HG03095 (cell line): ENCODE data around the gene NAPG.
"Not testable (repeated sequence)": the region's sequence is repeated elsewhere in the genome, so short reads cannot be mapped to it uniquely, and the experiment has no call there.

ENCODE experiments used
- ATAC-seq: cut with Tn5 transposase; IDR thresholded peaks from one replicate; pipeline ENCODE4 v1.9.1; 2021; ENCODE audit warnings: moderate library complexity; ENCODE audit not compliant: unreplicated experiment

NAPG gene

GRCh38 chr18:10577842-10578572 is 52.2 kb downstream of the NAPG start:
- not testable (repeated sequence) for ATAC-seq

- ATAC-seq: not testable (repeated sequence)
These were observed 52.7 kb downstream of the NAPG start for GRCh38 chr18:10578573-10578899.

GRCh38 chr18:10579079-10579867 is 53.4 kb downstream of the NAPG start:
- ATAC-seq: no peak

GRCh38 chr18:10580215-10580614 is 54.4 kb downstream of the NAPG start:
- no peak for ATAC-seq

GRCh38 chr18:10585260-10585659 is 59.4 kb downstream of the NAPG start:
- ATAC-seq: no peak

- no peak for ATAC-seq
These were observed 63.1 kb downstream of the NAPG start for GRCh38 chr18:10588975-10589374.

- no peak for ATAC-seq
These were observed 64.6 kb downstream of the NAPG start for GRCh38 chr18:10590412-10590811.

GRCh38 chr18:10591896-10592295 is 66.1 kb downstream of the NAPG start:
- no peak for ATAC-seq

GRCh38 chr18:10593366-10594022 is 67.7 kb downstream of the NAPG start:
- ATAC-seq: not testable (repeated sequence)

GRCh38 chr18:10595917-10596316 is 70.1 kb downstream of the NAPG start:
- not testable (repeated sequence) for ATAC-seq

- ATAC-seq: not testable (repeated sequence)
These were observed 71.9 kb downstream of the NAPG start for GRCh38 chr18:10597695-10598094.

GRCh38 chr18:10600701-10601100 is 74.9 kb downstream of the NAPG start:
- not testable (repeated sequence) for ATAC-seq
